Upper lobe of left lung (tissue), 4 donors: Measurements from ENCODE around the gene ZNF484.
"Not testable (repeated sequence)": the region's sequence is repeated elsewhere in the genome, so short reads cannot be mapped to it uniquely, and the experiment has no call there.

Experiments
- POLR2A ChIP-seq, 4 donors: fragments of 450-650 bp; IDR thresholded peaks; one replicate each; pipeline ENCODE4 v1.5.1; 2016 to 2017; ENCODE audit warnings: antibody characterized with exemption in 4 of 4, mild to moderate bottlenecking in 2 of 4
- TF ChIP-seq, protein P1 (sequence below), 6 experiments: fragments of 450-650 bp in 4 of 6; fragments of 200-600 bp in 2 of 6; sonication (generic) in 2 of 6; IDR thresholded peaks; one replicate each; pipeline ENCODE4 v1.5.1; 2016 to 2019; ENCODE audit warnings: antibody characterized with exemption in 6 of 6

GRCh38 chr9:92838411-92838810, 39.4 kb downstream of the ZNF484 start:
- TF ChIP-seq, protein P1, sequence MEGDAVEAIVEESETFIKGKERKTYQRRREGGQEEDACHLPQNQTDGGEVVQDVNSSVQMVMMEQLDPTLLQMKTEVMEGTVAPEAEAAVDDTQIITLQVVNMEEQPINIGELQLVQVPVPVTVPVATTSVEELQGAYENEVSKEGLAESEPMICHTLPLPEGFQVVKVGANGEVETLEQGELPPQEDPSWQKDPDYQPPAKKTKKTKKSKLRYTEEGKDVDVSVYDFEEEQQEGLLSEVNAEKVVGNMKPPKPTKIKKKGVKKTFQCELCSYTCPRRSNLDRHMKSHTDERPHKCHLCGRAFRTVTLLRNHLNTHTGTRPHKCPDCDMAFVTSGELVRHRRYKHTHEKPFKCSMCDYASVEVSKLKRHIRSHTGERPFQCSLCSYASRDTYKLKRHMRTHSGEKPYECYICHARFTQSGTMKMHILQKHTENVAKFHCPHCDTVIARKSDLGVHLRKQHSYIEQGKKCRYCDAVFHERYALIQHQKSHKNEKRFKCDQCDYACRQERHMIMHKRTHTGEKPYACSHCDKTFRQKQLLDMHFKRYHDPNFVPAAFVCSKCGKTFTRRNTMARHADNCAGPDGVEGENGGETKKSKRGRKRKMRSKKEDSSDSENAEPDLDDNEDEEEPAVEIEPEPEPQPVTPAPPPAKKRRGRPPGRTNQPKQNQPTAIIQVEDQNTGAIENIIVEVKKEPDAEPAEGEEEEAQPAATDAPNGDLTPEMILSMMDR (IDR thresholded peaks at IDR 0.05) = not testable (repeated sequence)
- TF ChIP-seq POLR2A (IDR thresholded peaks at IDR 0.05) = not testable (repeated sequence)
